Femur (tissue), 1 donor: Measurements from ENCODE around the gene STEAP2.

Experiments used
- DNase-seq: peaks from one replicate; pipeline ENCODE4 v3.0.0-alpha.2; 2017

Gene STEAP2

GRCh38 chr7:90276033-90276728, 64.6 kb downstream of the STEAP2 start:
- DNase-seq = no peak
